ENCODE results near the gene TMEM240.
"Not testable (repeated sequence)": the region's sequence is repeated elsewhere in the genome, so short reads cannot be mapped to it uniquely, and the experiment has no call there.

Gene TMEM240

GRCh38 chr1:1495461-1495975 is 44.9 kb downstream of the TMEM240 start:
- DNase-seq (ENCODE audit: low read depth in 2 of 2): not testable (repeated sequence)

DNA sequence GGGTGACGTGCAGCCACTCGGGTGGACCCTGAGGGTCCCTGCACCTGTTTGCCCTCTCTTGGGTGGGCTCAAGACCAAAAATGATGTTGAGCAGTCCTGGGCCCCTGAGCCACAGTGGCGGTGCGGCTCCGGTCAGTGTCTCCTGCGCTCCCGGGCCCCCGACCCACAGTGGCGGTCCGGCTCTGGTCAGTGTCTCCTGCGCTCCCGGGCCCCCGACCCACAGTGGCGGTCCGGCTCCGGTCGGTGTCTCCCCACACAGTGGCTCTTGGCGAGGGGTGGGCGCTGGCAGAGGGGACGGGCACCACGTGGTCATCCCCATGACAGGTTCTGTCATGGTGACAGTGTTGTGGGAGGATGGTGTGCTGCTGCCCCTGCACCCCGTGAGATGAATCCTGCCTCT is 46.1 kb downstream of the TMEM240 start:
- not testable (repeated sequence) for DNase-seq (ENCODE audit: low read depth in 2 of 2)

DNA sequence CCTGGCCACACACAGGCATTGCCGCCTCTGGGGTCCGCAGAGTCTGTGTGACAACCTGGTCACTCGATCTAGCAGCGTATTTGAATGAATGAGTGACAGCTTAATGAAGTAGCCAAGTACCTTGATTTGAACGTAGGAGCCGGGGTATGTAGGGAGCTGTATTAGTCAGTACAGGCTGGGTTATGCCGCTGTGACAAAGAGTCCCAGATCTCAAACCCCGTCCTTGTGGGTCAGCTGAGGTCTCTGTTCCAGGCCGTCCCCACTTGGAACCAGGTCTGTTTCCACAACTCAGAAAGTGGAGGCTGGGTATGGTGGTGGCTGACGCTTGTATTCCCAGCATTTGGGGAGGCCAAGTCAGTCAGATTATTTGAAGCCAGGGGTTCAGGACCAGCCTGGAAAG is 48.8 kb downstream of the TMEM240 start:
- DNase-seq (ENCODE audit: low read depth in 2 of 2): no peak

DNA sequence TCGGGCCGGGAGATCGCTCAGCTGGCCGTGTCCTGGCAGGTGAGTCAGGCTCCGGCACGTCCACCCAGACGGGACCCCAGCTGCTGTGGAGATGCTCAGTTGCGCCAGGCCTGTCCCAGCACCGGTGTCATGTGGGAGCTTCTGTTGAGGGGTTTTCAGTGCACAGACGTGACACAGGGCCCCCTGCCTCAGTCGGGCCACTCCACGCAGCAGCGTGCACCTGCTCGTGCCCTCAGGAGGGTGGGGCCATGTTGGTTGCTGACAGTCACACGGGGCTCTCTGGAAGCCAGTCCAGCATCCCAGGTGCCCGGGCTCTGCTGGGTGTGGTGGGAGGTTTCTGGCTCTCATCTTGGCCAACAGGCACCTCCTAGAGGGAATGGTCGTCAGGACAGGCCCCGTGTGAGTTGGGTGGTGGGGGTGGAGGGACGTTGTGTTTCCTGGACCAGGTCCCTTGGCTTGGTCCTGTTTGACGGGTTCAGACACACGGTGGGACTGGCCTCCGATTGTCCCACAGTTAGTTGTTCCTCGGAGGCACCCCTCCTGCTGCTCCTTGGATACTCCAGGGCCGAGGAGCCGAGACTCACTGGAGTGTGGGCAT is 49.7 kb downstream of the TMEM240 start:
- no peak for DNase-seq (ENCODE audit: low read depth in 2 of 2)

GRCh38 chr1:1489861-1490260 is 50.6 kb downstream of the TMEM240 start:
- DNase-seq (ENCODE audit: low read depth in 2 of 2): no peak

DNA sequence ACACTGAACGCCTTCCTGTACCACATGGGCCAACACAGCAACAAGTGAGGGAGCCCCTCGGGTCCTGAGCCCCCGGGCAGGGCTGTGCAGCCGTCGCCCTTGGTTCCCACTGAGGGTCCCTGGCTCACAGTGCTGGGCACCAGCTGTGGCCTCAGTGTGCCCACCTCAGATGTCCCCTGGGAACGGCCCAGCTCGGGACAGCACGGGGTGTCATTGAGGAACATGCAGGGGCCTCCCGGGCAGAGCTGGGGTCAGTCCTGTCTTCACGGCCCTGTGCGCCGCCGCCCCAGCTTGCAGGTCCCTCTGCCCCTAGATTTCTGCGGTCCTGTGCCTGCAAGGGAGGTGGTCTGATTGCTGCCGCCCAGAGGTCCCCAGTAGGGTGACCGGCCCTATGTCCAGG is 51.2 kb downstream of the TMEM240 start:
- DNase-seq (ENCODE audit: low read depth in 2 of 2): no peak

DNA sequence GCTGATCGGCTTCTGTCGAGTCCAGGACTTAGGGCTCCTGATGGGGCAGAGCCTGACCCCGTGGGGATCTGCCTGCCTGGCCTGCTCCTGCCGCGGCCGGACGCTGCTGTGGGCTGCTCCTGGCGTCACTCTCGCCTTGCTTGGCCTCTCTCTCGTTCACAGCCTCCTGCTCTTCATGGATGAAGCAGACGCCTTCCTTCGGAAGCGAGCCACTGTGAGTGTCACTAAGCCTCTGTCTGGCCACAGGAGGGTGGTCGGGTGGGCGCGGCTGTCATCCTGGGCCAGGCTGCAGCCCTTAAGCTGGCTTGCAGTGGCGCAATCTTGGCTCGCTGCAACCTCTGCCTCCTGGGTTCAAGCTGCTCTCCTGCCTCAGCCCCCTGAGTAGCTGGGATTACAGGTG is 52.7 kb downstream of the TMEM240 start:
- no peak for DNase-seq (ENCODE audit: low read depth in 2 of 2)

- DNase-seq (ENCODE audit: low read depth in 2 of 2): not testable (repeated sequence)
Observed at GRCh38 chr1:1485755-1486317, 54.6 kb downstream of the TMEM240 start.

DNA sequence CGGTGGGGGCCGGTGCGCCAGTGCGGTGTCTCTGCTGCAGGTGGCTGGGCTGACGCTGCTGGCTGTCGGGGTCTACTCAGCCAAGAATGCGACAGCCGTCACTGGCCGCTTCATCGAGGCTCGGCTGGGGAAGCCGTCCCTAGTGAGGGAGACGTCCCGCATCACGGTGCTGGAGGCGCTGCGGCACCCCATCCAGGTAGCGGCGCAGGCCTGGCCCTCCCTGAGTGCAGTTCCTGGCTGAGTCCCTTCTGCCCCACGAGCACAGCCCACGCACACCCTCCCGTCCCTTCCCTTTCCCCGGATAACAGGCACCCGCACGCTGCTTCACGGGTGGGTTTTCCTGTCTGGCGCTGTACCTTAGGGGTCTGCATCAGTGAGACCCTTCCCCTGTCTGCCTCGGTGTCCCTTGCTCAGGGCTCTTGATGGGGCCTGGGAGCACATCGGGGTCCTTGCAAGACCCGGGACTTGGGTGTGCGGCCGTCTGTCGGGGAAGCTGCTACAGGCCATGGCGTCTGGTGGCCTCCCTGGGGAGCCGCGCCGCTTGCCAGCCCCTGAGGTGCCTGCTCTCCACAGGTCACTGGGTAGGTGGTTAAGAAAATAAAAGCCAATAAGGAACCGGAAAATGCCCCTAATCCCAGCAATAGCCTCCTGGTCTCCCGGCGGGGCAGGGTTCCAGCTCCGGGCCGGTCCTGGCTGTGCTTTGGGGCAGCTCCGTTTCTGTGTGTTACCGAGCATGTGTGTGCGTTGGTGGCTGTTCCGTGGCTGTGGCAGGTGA is 55.3 kb downstream of the TMEM240 start:
- not testable (repeated sequence) for DNase-seq (ENCODE audit: low read depth in 2 of 2)
